ENCODE measurements around the gene SPRED3. TPM values are rescaled to one million over a fixed set of nuclear protein-coding genes. Genes with fewer than 3 reads are reported as not detected.
A peak's percentile ranks its signal among the peaks of the same experiment; 100 is the strongest.
"Not testable (repeated sequence)": the region's sequence is repeated elsewhere in the genome, so short reads cannot be mapped to it uniquely, and the experiment has no call there.

Gene SPRED3
- total RNA-seq, 2 experiments from 2014 or later = 0.45 to 0.74 TPM

- Mint-ChIP-seq H3K36me3 (no peaks in the 10 kb centered on the region), H3K9me3 (no peaks in the 10 kb centered on the region), H3K27me3 (peaks cover 16% of the 10 kb centered on the region), H3K27ac (no peak overlapping the region), H3K4me1 (peaks cover 12% of the 10 kb centered on the region), H3K4me3 (peak overlapping the region; percentile 80)
- peak; percentile 61 for DNase-seq
These were observed 7.1 kb downstream of the SPRED3 start for GRCh38 chr19:38395381-38396114.

- Mint-ChIP-seq H3K4me3 (no peak overlapping the region), H3K9me3 (no peaks in the 10 kb centered on the region), H3K27me3 (peaks cover 3% of the 10 kb centered on the region), H3K36me3 (no peaks in the 10 kb centered on the region), H3K4me1 (peaks cover 17% of the 10 kb centered on the region), H3K27ac (no peak overlapping the region)
- DNase-seq = no peak
These were observed 10.6 kb downstream of the SPRED3 start for GRCh38 chr19:38399081-38399480.

GRCh38 chr19:38399537-38399936 is 11.0 kb downstream of the SPRED3 start:
- H3K4me1 Mint-ChIP-seq = peaks cover 18% of the 10 kb centered on the region
- no peak overlapping the region for H3K4me3 Mint-ChIP-seq
- DNase-seq = no peak
- no peaks in the 10 kb centered on the region for H3K27me3 Mint-ChIP-seq
- H3K9me3 Mint-ChIP-seq = no peaks in the 10 kb centered on the region
- no peak overlapping the region for H3K27ac Mint-ChIP-seq
- no peaks in the 10 kb centered on the region for H3K36me3 Mint-ChIP-seq

GRCh38 chr19:38400361-38400760 is 11.9 kb downstream of the SPRED3 start:
- DNase-seq = no peak
- no peaks in the 10 kb centered on the region for H3K27me3 Mint-ChIP-seq
- no peak overlapping the region for H3K4me3 Mint-ChIP-seq
- no peaks in the 10 kb centered on the region for H3K36me3 Mint-ChIP-seq
- H3K4me1 Mint-ChIP-seq = peaks cover 13% of the 10 kb centered on the region
- H3K9me3 Mint-ChIP-seq = no peaks in the 10 kb centered on the region
- H3K27ac Mint-ChIP-seq = no peak overlapping the region

GRCh38 chr19:38401148-38401547 is 12.7 kb downstream of the SPRED3 start:
- no peaks in the 10 kb centered on the region for H3K36me3 Mint-ChIP-seq
- H3K4me1 Mint-ChIP-seq = peaks cover 13% of the 10 kb centered on the region
- no peaks in the 10 kb centered on the region for H3K27me3 Mint-ChIP-seq
- H3K27ac Mint-ChIP-seq = no peak overlapping the region
- H3K9me3 Mint-ChIP-seq = no peaks in the 10 kb centered on the region
- H3K4me3 Mint-ChIP-seq = no peak overlapping the region
- no peak for DNase-seq

GRCh38 chr19:38402623-38402966 is 14.1 kb downstream of the SPRED3 start:
- no peak for DNase-seq
- no peaks in the 10 kb centered on the region for H3K9me3 Mint-ChIP-seq
- no peak overlapping the region for H3K27ac Mint-ChIP-seq
- no peaks in the 10 kb centered on the region for H3K36me3 Mint-ChIP-seq
- no peaks in the 10 kb centered on the region for H3K27me3 Mint-ChIP-seq
- peaks cover 8% of the 10 kb centered on the region for H3K4me1 Mint-ChIP-seq
- H3K4me3 Mint-ChIP-seq = peak overlapping the region; percentile 76

GRCh38 chr19:38402967-38403674 is 14.6 kb downstream of the SPRED3 start, which contains the start of gene FAM98C:
TSS of gene FAM98C (plus strand) at chr19:38403093. CDS start at chr19:38403154, 61 bp downstream.
- DNase-seq = peak; percentile 98
- H3K27me3 Mint-ChIP-seq = no peaks in the 10 kb centered on the region
- H3K4me1 Mint-ChIP-seq = peaks cover 8% of the 10 kb centered on the region
- no peaks in the 10 kb centered on the region for H3K36me3 Mint-ChIP-seq
- peak within 1 kb of the TSS; percentile 90 for H3K27ac Mint-ChIP-seq
- H3K9me3 Mint-ChIP-seq = no peaks in the 10 kb centered on the region
- peak within 1 kb of the TSS; percentile 88 for H3K4me3 Mint-ChIP-seq

- Mint-ChIP-seq H3K36me3 (peaks cover 1% of the 10 kb centered on the region), H3K27ac (no peak overlapping the region), H3K4me3 (no peak overlapping the region), H3K4me1 (peaks cover 8% of the 10 kb centered on the region), H3K27me3 (no peaks in the 10 kb centered on the region), H3K9me3 (no peaks in the 10 kb centered on the region)
- no peak for DNase-seq
These were observed 16.4 kb downstream of the SPRED3 start for GRCh38 chr19:38404858-38405257.

GRCh38 chr19:38405276-38405675 is 16.8 kb downstream of the SPRED3 start:
- Mint-ChIP-seq H3K27me3 (no peaks in the 10 kb centered on the region), H3K9me3 (no peaks in the 10 kb centered on the region), H3K4me3 (no peak overlapping the region), H3K36me3 (peaks cover 1% of the 10 kb centered on the region), H3K27ac (no peak overlapping the region), H3K4me1 (peaks cover 8% of the 10 kb centered on the region)
- no peak for DNase-seq

GRCh38 chr19:38409631-38410133 is 21.2 kb downstream of the SPRED3 start:
- Mint-ChIP-seq H3K4me1 (no peaks in the 10 kb centered on the region), H3K27ac (no peak overlapping the region), H3K4me3 (no peak overlapping the region), H3K9me3 (no peaks in the 10 kb centered on the region), H3K36me3 (peaks cover 1% of the 10 kb centered on the region), H3K27me3 (no peaks in the 10 kb centered on the region)
- DNase-seq = no peak

- H3K36me3 Mint-ChIP-seq, H3K4me3 Mint-ChIP-seq, H3K4me1 Mint-ChIP-seq, DNase-seq, H3K27ac Mint-ChIP-seq, H3K27me3 Mint-ChIP-seq, H3K9me3 Mint-ChIP-seq: not testable (repeated sequence)
These were observed 21.9 kb downstream of the SPRED3 start for GRCh38 chr19:38410407-38410806.

GRCh38 chr19:38411041-38411712 is 22.7 kb downstream of the SPRED3 start:
- no peak for DNase-seq
- Mint-ChIP-seq H3K27me3 (no peaks in the 10 kb centered on the region), H3K4me3 (no peak overlapping the region), H3K36me3 (peaks cover 1% of the 10 kb centered on the region), H3K9me3 (no peaks in the 10 kb centered on the region), H3K4me1 (no peaks in the 10 kb centered on the region), H3K27ac (no peak overlapping the region)

GRCh38 chr19:38411898-38412297 is 23.4 kb downstream of the SPRED3 start:
- not testable (repeated sequence) for H3K4me1 Mint-ChIP-seq, H3K36me3 Mint-ChIP-seq, H3K27ac Mint-ChIP-seq, H3K27me3 Mint-ChIP-seq, H3K4me3 Mint-ChIP-seq, H3K9me3 Mint-ChIP-seq, DNase-seq

GRCh38 chr19:38412491-38412890 is 24.0 kb downstream of the SPRED3 start:
- peaks cover 6% of the 10 kb centered on the region for H3K4me1 Mint-ChIP-seq
- no peak overlapping the region for H3K27ac Mint-ChIP-seq
- peaks cover 4% of the 10 kb centered on the region for H3K27me3 Mint-ChIP-seq
- no peak for DNase-seq
- no peaks in the 10 kb centered on the region for H3K9me3 Mint-ChIP-seq
- H3K4me3 Mint-ChIP-seq = no peak overlapping the region
- H3K36me3 Mint-ChIP-seq = peaks cover 1% of the 10 kb centered on the region

GRCh38 chr19:38412961-38413360 is 24.5 kb downstream of the SPRED3 start:
- no peak overlapping the region for H3K27ac Mint-ChIP-seq
- H3K4me1 Mint-ChIP-seq = peaks cover 11% of the 10 kb centered on the region
- no peak for DNase-seq
- H3K36me3 Mint-ChIP-seq = peaks cover 1% of the 10 kb centered on the region
- H3K27me3 Mint-ChIP-seq = peaks cover 4% of the 10 kb centered on the region
- no peaks in the 10 kb centered on the region for H3K9me3 Mint-ChIP-seq
- no peak overlapping the region for H3K4me3 Mint-ChIP-seq

All from activated naive CD8-positive, alpha-beta T cell treated with anti-CD3 and anti-CD28 coated beads for 36 hours (primary cell).